ENCODE measurements around the gene TSPAN17. TPM values are rescaled to one million over a fixed set of nuclear protein-coding genes. Genes with fewer than 3 reads are reported as not detected.

Gene TSPAN17
- total RNA-seq, 2 donors from 2014 or later, result 30.5 to 36.1 TPM

DNA sequence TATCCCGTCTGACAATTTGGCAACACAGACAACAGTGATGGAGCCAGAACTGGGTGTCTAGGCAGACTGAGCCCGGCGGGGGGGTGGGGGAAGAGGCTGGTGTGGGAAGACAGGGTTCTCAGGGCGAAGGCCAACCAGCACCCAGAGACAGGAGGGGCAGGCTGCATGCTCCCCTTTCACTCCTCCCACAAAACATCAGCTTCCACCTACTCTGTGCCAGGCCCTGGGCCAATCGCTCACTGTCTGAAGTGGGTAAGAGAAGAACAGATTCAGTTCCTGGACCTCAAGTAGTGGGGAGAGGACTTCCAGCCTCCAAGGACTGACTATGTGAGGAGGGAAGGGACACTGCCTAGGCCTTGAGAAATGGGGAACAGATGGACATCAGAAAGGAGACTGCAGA, 19.7 kb upstream of the TSPAN17 start:
- TF ChIP-seq, protein P1, sequence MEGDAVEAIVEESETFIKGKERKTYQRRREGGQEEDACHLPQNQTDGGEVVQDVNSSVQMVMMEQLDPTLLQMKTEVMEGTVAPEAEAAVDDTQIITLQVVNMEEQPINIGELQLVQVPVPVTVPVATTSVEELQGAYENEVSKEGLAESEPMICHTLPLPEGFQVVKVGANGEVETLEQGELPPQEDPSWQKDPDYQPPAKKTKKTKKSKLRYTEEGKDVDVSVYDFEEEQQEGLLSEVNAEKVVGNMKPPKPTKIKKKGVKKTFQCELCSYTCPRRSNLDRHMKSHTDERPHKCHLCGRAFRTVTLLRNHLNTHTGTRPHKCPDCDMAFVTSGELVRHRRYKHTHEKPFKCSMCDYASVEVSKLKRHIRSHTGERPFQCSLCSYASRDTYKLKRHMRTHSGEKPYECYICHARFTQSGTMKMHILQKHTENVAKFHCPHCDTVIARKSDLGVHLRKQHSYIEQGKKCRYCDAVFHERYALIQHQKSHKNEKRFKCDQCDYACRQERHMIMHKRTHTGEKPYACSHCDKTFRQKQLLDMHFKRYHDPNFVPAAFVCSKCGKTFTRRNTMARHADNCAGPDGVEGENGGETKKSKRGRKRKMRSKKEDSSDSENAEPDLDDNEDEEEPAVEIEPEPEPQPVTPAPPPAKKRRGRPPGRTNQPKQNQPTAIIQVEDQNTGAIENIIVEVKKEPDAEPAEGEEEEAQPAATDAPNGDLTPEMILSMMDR (IDR thresholded peaks at IDR 0.05), result no peak
- H3K9me3 ChIP-seq, result no peaks in the 10 kb centered on the region
- intact Hi-C loops (cut with DNase I), result no loop called here
- H3K27me3 ChIP-seq, result peaks cover 64% of the 10 kb centered on the region
- peaks cover 11% of the 10 kb centered on the region for H3K4me1 ChIP-seq
- no peak overlapping the region for H3K9ac ChIP-seq (ENCODE audit: low read depth in 2 of 2, low read length in 2 of 2)
- no peak overlapping the region for H3K4me3 ChIP-seq
- no peak overlapping the region for H3K27ac ChIP-seq
- H3K36me3 ChIP-seq, result no peaks in the 10 kb centered on the region
- DNase-seq, result no peak

DNA sequence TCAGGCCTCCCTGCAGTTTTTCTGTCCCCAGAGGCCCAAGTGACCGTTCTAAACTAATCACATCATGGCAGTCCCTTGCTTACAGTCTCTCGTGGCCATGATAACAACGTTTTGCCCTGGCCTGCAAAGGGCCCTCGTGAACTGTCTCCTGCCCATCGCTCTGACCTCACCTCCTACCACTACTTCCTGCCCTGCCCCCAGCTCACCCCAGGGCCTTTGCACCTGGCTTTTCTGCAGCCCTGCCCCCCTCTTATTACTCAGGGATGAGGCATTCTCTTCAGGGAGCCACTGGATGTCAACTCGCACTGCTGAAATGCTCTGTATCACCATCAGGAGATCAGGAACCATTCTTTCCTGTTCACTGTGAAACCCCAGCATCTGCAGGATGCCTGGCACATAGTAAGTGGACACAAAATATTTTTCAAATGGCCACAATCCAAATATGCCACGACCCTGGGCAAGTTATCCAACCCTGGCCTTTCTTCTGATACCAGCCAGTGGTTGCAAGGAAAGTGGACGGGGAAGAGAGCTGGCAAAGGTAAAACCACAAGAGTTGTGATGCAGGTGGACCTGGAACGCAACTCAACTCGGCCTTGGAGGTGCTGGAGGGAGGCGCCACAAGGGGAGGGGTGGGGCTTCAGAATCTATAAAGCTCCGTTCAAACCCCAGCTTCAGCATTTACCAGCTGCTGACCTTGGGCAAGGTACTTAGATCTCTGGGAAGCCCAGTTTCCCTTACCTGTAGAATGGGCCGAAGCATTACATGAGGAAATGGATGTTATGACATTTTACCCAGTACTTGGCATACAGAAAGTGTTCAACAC, 18.7 kb upstream of the TSPAN17 start:
- intact Hi-C loops (cut with DNase I), result no loop called here
- TF ChIP-seq, protein P1 (IDR thresholded peaks at IDR 0.05), result no peak
- Histone ChIP-seq H3K27me3 (peaks cover 64% of the 10 kb centered on the region), H3K9ac (ENCODE audit: low read depth in 2 of 2, low read length in 2 of 2) (no peak overlapping the region), H3K9me3 (no peaks in the 10 kb centered on the region), H3K4me3 (no peak overlapping the region), H3K36me3 (no peaks in the 10 kb centered on the region), H3K4me1 (peaks cover 11% of the 10 kb centered on the region), H3K27ac (no peak overlapping the region)
- DNase-seq, result no peak

DNA sequence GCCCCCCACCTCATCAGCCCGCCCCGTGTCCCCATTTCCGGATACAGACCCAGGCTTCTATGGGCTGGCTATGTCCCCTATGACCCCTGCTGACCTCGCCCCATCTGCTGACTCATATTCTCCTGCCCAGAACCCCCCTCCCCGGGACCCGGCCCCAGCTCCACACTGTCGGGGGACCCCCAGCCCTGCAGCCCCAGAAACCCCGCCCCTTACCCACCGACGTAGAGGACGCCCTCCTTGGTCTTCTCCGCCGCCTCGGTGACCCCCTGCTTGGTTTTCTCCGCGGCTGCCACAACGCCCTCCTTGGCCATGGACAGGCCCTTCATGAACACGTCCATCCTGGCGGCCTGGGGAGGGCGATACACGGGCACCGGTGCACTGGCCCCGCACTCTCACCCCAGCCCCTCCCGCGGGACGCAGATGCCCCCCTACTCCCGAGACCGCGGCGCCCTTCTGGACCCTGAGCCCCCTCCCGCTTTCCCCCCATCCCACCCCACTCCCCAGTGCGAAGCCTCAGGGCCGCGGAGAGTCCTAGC, 17.9 kb upstream of the TSPAN17 start:
- Histone ChIP-seq H3K9me3 (no peaks in the 10 kb centered on the region), H3K27me3 (peaks cover 64% of the 10 kb centered on the region), H3K4me1 (peaks cover 11% of the 10 kb centered on the region), H3K9ac (ENCODE audit: low read depth in 2 of 2, low read length in 2 of 2) (no peak overlapping the region), H3K36me3 (no peaks in the 10 kb centered on the region), H3K4me3 (no peak overlapping the region), H3K27ac (no peak overlapping the region)
- no peak for DNase-seq
- intact Hi-C loops (cut with DNase I), result no loop called here
- TF ChIP-seq, protein P1 (IDR thresholded peaks at IDR 0.05), result no peak

DNA sequence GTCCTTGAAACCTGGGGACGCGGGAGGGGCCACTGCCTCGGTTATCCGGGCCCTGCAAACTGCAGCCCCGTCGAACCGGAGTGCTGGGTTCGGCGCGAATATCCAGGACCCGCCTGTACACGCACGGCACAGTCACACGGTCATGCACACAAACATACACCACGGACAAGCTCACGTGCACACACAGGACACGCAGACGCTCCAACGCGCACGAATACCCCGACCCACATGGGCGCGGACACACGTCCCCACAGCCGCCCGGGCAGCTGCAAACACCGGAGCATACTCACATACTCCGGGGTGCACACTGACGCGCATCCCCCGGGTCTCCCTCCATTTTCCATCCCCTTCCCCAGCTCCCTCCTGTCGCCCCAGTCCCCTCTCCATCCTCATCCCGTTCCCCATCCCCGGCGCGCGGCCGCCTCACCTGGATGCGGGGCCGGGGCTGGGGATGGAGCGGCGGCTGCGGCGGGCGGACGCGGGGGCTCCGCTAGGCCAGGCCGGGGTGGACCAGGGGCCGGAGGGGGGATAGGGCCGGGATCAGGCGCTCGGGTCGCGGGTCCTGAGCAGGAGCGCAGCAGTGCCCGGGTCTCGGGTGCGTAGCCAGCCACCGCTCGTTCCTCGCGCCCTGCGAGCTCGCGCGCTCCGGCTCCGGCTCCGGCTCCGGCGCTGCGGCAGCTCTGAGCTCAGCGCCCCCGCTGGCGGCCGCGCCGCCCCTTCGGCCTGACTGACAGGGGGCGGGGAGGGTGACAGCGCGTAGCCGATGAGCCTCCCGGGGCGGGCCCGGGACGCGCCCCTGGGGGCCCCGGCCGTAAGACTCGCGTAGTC, 17.2 kb upstream of the TSPAN17 start, which contains the start of the genes EIF4E1B and SNCB:
TSS of gene EIF4E1B (plus strand) at position 823 of the 828 bp plus-strand sequence. CDS start 12,113 bp downstream, outside the sequence.
TSS of gene SNCB (minus strand) at position 682 of the 828 bp plus-strand sequence. CDS start 880 bp downstream, outside the sequence.
- TF ChIP-seq, protein P1 (IDR thresholded peaks at IDR 0.05), result no peak
- DNase-seq, result no peak
- Histone ChIP-seq H3K36me3 (no peaks in the 10 kb centered on the region), H3K27me3 (peaks cover 61% of the 10 kb centered on the region), H3K9me3 (no peaks in the 10 kb centered on the region), H3K4me3 (peak within 1 kb of the TSS; percentile 23), H3K4me1 (peaks cover 11% of the 10 kb centered on the region), H3K27ac (no peak within 1 kb of the TSS), H3K9ac (ENCODE audit: low read depth in 2 of 2, low read length in 2 of 2) (no peak within 1 kb of the TSS)
- intact Hi-C loops (cut with DNase I), result no loop called here

DNA sequence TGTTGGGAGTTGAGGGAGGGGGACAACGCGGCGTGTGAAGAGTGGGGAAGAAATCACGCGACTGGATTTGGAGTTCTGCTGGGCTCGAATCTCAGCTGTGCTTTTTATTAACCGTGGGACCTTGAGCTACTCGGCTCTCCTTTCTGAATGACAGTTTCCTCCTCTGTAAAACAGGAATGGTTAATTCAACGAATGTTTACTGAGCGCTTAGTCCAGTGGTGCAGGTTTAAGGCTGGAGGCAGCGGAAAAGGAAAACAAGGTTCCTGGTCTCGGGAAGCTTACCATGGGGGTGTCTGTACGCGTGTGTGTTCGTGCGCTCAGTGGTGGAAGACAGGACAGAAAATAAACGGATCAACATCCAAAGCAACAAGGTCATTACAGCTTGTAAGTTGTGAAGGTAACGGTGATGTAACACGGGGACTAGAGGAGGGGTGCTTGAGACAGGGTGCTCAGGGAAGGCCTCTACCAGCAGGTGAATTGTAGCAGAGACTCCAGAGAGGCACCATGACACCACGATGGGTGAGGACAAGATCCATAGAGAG, 16.5 kb upstream of the TSPAN17 start:
- TF ChIP-seq, protein P1 (IDR thresholded peaks at IDR 0.05), result no peak
- peaks cover 11% of the 10 kb centered on the region for H3K4me1 ChIP-seq
- DNase-seq, result no peak
- peaks cover 54% of the 10 kb centered on the region for H3K27me3 ChIP-seq
- H3K9ac ChIP-seq (ENCODE audit: low read depth in 2 of 2, low read length in 2 of 2), result no peak overlapping the region
- no peaks in the 10 kb centered on the region for H3K36me3 ChIP-seq
- H3K4me3 ChIP-seq, result peak overlapping the region; percentile 23
- H3K27ac ChIP-seq, result no peak overlapping the region
- intact Hi-C loops (cut with DNase I), result no loop called here
- no peaks in the 10 kb centered on the region for H3K9me3 ChIP-seq

Measured in colonic mucosa (tissue), 4 donors.